KMS-11 (cell line): ENCODE measurements around the gene OGDHL.

ENCODE experiments used
- H2AFZ ChIP-seq: fragments of 200-600 bp; sonication (generic); 2 replicates; pipeline ENCODE4 v1.6.1; 2016; ENCODE audit warnings: antibody characterized with exemption, mixed run types, low read depth
- H3K27ac ChIP-seq: fragments of 200-600 bp; sonication (generic); 2 replicates; pipeline ENCODE4 v1.6.1; 2016; ENCODE audit warnings: mild to moderate bottlenecking, mixed run types
- H3K27me3 ChIP-seq: fragments of 200-600 bp; sonication (generic); 2 replicates; pipeline ENCODE4 v1.6.1; 2017; ENCODE audit warnings: mild to moderate bottlenecking, low read depth, mixed run types, moderate library complexity; ENCODE audit not compliant: insufficient read depth
- H3K36me3 ChIP-seq: fragments of 200-600 bp; sonication (generic); 2 replicates; pipeline ENCODE4 v1.6.1; 2017; ENCODE audit warnings: mild to moderate bottlenecking, mixed run types; ENCODE audit not compliant: insufficient read depth
- H3K4me1 ChIP-seq: fragments of 200-600 bp; sonication (generic); 2 replicates; pipeline ENCODE4 v1.6.1; 2016; ENCODE audit warnings: mild to moderate bottlenecking, low read depth, mixed run types; ENCODE audit not compliant: poor library complexity, severe bottlenecking
- H3K4me2 ChIP-seq: fragments of 200-600 bp; sonication (generic); 2 replicates; pipeline ENCODE4 v1.7.0; 2016; ENCODE audit warnings: mild to moderate bottlenecking, mixed run types
- H3K4me3 ChIP-seq: fragments of 200-600 bp; sonication (generic); IDR thresholded peaks from 2 replicates; pipeline ENCODE4 v1.6.1; 2017; ENCODE audit warnings: low read depth, low read length, mixed read lengths; ENCODE audit not compliant: insufficient read depth
- H3K79me2 ChIP-seq: fragments of 200-600 bp; sonication (generic); 2 replicates; pipeline ENCODE4 v1.6.1; 2016; ENCODE audit warnings: low read depth, mixed run types; ENCODE audit not compliant: insufficient read depth
- H3K9ac ChIP-seq: fragments of 200-600 bp; sonication (generic); 2 replicates; pipeline ENCODE4 v1.6.1; 2016; ENCODE audit warnings: mild to moderate bottlenecking, mixed run types
- H4K20me1 ChIP-seq: fragments of 200-600 bp; sonication (generic); 2 replicates; pipeline ENCODE4 v1.6.1; 2016; ENCODE audit warnings: mild to moderate bottlenecking, mixed run types; ENCODE audit not compliant: insufficient read depth
- TF ChIP-seq, protein P1 (sequence below): fragments of 200-600 bp; sonication (generic); conservative IDR thresholded peaks from 2 replicates; pipeline ENCODE4 v1.6.1; 2017; ENCODE audit warnings: low read depth, mild to moderate bottlenecking, antibody characterized with exemption, low read length, moderate library complexity, mixed read lengths

OGDHL gene

GRCh38 chr10:49761789-49762565, at the start of gene OGDHL:
Gene OGDHL, minus strand, starts transcription at chr10:49762323. Its CDS starts 3,731 bp downstream, at chr10:49758592.
- H3K4me2 ChIP-seq = peak within 1 kb of the TSS; percentile 50; the same call in 1 of the 2 replicates
- peak within 1 kb of the TSS; percentile 41; the same call in 1 of the 2 replicates for H3K9ac ChIP-seq
- H3K27ac ChIP-seq = no peak within 1 kb of the TSS
- no peaks in the 10 kb centered on the region for H3K4me1 ChIP-seq
- no peaks in the 10 kb centered on the region; the same call in 1 of the 2 replicates for H3K27me3 ChIP-seq
- H3K36me3 ChIP-seq = no peaks in the 10 kb centered on the region
- peak within 1 kb of the TSS; percentile 64 for H2AFZ ChIP-seq
- no peaks in the 10 kb centered on the region for H4K20me1 ChIP-seq
- no peak within 1 kb of the TSS for H3K4me3 ChIP-seq
- TF ChIP-seq, protein P1, sequence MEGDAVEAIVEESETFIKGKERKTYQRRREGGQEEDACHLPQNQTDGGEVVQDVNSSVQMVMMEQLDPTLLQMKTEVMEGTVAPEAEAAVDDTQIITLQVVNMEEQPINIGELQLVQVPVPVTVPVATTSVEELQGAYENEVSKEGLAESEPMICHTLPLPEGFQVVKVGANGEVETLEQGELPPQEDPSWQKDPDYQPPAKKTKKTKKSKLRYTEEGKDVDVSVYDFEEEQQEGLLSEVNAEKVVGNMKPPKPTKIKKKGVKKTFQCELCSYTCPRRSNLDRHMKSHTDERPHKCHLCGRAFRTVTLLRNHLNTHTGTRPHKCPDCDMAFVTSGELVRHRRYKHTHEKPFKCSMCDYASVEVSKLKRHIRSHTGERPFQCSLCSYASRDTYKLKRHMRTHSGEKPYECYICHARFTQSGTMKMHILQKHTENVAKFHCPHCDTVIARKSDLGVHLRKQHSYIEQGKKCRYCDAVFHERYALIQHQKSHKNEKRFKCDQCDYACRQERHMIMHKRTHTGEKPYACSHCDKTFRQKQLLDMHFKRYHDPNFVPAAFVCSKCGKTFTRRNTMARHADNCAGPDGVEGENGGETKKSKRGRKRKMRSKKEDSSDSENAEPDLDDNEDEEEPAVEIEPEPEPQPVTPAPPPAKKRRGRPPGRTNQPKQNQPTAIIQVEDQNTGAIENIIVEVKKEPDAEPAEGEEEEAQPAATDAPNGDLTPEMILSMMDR = no peak
- H3K79me2 ChIP-seq = no peaks in the 10 kb centered on the region

DNA sequence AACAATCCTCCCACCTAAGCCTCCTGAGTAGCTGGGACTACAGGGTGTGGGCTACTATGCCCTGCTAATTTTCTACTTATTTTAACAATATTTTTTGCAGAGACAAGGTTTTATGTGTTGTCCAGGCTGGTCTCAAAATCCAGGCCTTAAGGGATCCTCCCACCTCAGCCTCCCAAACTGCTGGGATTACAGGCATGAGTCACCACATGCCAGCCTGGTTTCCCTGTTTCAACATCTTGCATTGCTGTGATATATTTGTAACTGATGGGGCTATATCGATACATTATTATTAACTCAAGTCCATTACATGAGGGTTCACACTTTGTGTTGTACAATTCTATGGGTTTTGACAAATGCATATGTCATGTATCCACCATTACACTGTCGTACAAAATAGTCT, 41.9 kb upstream of the OGDHL start:
- no peaks in the 10 kb centered on the region for H3K27me3 ChIP-seq
- H3K9ac ChIP-seq = no peak overlapping the region
- TF ChIP-seq, protein P1 = no peak
- no peaks in the 10 kb centered on the region for H3K36me3 ChIP-seq
- H3K27ac ChIP-seq = no peak overlapping the region
- no peaks in the 10 kb centered on the region for H3K4me1 ChIP-seq
- H3K4me2 ChIP-seq = no peak overlapping the region
- no peak overlapping the region for H3K4me3 ChIP-seq
- H2AFZ ChIP-seq = no peak overlapping the region
- H4K20me1 ChIP-seq = no peaks in the 10 kb centered on the region
- no peaks in the 10 kb centered on the region for H3K79me2 ChIP-seq

GRCh38 chr10:49798275-49798674, 36.2 kb upstream of the OGDHL start:
- no peak overlapping the region for H3K9ac ChIP-seq
- H3K27ac ChIP-seq = no peak overlapping the region
- no peaks in the 10 kb centered on the region for H3K4me1 ChIP-seq
- H3K4me3 ChIP-seq = no peak overlapping the region
- no peak overlapping the region for H2AFZ ChIP-seq
- no peaks in the 10 kb centered on the region for H3K79me2 ChIP-seq
- no peaks in the 10 kb centered on the region for H4K20me1 ChIP-seq
- H3K27me3 ChIP-seq = no peaks in the 10 kb centered on the region
- TF ChIP-seq, protein P1 = no peak
- H3K4me2 ChIP-seq = no peak overlapping the region
- H3K36me3 ChIP-seq = no peaks in the 10 kb centered on the region

GRCh38 chr10:49791100-49791499, 29.0 kb upstream of the OGDHL start:
- Histone ChIP-seq H3K27ac (no peak overlapping the region), H3K4me2 (no peak overlapping the region), H3K36me3 (no peaks in the 10 kb centered on the region)

More at GRCh38 chr10:49791100-49791499, 29.0 kb upstream of the OGDHL start:
- H4K20me1 ChIP-seq = no peaks in the 10 kb centered on the region
- H2AFZ ChIP-seq = no peak overlapping the region
- H3K4me3 ChIP-seq = no peak overlapping the region
- TF ChIP-seq, protein P1 = no peak
- no peaks in the 10 kb centered on the region for H3K4me1 ChIP-seq
- H3K27me3 ChIP-seq = no peaks in the 10 kb centered on the region
- H3K79me2 ChIP-seq = no peaks in the 10 kb centered on the region
- no peak overlapping the region for H3K9ac ChIP-seq
